ENCODE measurements around the gene LPP.

Gene LPP

DNA sequence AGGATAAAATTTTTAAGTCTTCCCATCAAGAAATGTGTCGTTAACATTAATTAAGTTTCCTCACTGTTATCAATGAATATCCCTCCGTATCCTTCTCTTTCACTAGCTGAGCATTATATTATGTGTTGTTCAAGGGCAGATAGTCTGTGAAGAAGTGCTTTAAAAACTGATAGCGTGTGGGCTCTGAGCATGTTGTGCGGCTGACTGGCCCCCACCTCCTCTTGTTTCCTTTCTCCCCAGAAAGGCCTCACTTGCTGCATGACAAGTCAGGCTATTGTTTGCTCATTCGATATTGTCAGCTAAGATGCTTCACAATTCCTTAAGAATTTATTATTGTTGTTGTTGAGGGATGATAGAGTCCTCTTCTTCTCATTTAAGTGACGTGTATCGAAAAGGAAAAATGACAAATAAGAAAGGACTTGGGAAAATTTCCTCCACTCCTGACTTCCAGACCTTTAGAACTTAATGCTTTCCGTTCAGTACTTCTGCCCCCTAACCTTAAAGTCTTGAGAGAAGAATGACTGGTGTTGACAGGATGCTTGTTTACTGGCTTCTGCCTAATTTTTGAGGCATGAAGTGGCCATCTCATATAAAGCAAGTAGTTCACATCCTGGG, 298.3 kb downstream of the LPP start:
- no peak for DNase-seq (ENCODE audit: extremely low spot score)
- CTCF ChIA-PET: no interaction called here
- TF ChIP-seq, protein P1, sequence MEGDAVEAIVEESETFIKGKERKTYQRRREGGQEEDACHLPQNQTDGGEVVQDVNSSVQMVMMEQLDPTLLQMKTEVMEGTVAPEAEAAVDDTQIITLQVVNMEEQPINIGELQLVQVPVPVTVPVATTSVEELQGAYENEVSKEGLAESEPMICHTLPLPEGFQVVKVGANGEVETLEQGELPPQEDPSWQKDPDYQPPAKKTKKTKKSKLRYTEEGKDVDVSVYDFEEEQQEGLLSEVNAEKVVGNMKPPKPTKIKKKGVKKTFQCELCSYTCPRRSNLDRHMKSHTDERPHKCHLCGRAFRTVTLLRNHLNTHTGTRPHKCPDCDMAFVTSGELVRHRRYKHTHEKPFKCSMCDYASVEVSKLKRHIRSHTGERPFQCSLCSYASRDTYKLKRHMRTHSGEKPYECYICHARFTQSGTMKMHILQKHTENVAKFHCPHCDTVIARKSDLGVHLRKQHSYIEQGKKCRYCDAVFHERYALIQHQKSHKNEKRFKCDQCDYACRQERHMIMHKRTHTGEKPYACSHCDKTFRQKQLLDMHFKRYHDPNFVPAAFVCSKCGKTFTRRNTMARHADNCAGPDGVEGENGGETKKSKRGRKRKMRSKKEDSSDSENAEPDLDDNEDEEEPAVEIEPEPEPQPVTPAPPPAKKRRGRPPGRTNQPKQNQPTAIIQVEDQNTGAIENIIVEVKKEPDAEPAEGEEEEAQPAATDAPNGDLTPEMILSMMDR (IDR thresholded peaks at IDR 0.05; ENCODE audit: control extremely low read depth, extremely low read depth, low read depth, missing control alignments): no peak
- POLR2A ChIA-PET: no interaction called here

DNA sequence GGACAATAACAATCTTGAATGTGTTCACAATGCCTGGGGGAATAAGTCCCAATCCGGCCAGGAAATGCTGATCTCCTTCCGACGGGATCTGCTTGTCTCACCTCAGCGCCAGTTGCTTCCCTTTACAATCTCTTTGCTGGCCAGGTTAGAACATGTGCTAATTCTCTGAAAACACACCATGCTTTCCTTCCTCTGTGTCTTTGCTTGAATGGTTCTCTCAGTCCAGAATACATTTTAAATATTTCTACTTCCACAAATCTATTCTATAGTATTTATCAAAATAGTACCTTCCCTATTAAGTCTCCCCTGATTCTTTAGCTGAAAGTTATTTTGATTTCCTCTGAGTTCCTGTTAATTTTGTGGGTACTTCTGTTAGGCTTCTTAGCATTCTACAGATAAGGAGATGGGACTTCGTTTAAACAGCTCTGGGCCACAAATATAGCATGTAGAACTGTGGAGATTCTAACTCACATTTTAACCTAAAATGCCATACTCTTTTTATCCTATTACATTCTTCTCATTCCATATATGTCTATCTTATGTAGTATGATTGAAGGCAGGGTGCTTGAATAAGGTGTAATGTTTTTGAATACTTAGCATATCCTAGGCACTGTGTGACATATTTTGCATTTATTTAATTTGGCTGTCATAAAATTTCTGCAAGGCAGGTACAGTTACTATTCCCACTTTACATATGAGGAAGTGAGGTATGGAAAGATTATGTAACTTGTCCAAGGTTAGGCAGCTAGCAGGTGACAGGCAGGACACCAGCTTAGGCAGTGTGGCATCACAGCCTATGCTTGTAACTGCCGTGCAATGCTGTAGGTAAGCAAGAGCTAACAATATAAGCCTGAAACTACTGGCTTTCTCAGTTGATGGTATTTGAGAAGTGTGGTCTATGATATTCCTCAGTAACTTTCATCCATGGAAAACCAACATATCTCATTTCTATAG, 299.8 kb downstream of the LPP start:
- ChIA-PET POLR2A (no interaction called here), CTCF (no interaction called here)
- TF ChIP-seq, protein P1 (IDR thresholded peaks at IDR 0.05; ENCODE audit: control extremely low read depth, extremely low read depth, low read depth, missing control alignments): no peak
- DNase-seq (ENCODE audit: extremely low spot score): no peak

DNA sequence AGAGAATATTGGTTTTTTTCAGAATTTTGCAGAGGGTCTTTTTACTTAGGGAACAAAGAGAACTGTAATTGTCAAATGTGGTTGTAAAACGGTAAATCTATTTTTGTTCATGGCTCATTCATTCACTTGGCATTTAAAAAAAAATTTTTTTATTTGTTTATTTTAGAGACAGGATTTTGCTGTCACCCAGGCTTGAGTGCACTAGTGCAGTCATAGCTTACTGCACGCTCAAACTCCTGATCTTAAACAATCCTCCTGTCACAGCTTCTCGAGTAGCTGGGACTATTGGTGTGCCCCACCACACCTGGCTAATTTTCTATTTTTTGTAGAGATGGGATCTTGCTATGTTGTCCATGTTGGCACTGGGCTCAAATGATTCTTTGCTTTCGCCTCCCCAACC, 301.8 kb downstream of the LPP start:
- POLR2A ChIA-PET: no interaction called here
- DNase-seq (ENCODE audit: extremely low spot score): no peak
- TF ChIP-seq, protein P1 (IDR thresholded peaks at IDR 0.05; ENCODE audit: control extremely low read depth, extremely low read depth, low read depth, missing control alignments): no peak
- CTCF ChIA-PET: interaction anchor here (1.2 kb wide), 1 partner anchor 10 kb away, joined by 3 read pairs; no protein-coding TSS in a partner anchor

DNA sequence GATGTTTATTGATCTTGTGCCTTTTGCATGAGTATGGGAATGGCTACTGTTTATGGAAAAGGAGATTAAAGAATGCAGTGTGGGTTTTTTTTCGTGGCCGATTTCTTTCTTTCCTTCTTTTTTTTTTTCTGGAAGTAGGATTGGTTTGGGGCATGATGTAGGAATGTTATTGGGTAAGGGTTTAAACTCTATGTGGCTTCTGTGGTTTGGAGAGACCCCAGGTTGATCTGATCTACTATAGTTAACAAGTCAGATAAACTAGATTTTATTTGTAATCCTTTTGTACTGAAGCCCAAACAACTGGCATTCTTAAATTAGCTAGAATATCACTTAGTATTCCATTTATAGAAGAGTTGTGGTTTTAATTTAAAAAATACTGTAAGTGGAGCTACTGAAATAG, 304.8 kb downstream of the LPP start:
- TF ChIP-seq, protein P1 (IDR thresholded peaks at IDR 0.05; ENCODE audit: control extremely low read depth, extremely low read depth, low read depth, missing control alignments): no peak
- ChIA-PET CTCF (no interaction called here), POLR2A (no interaction called here)
- DNase-seq (ENCODE audit: extremely low spot score): no peak

DNA sequence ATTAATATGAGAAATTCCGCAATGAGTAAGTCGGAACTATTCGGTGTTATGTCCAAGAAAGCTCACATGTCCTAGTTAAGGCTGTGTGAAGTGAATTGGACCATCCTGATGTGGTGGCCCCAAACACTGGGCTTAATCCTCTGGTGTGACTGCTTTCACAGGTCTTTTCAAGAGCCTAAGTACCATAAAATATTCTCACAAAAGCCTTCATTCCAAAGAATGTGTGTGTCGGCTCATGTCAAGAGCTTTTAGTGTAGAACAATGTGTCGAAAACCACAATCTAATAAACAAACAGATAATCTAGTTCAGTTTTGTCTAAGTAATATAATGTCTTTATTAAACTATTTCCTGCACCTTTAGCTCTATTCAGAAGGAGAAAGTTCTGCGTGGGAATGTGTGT, 311.4 kb downstream of the LPP start:
- POLR2A ChIA-PET: no interaction called here
- TF ChIP-seq, protein P1 (IDR thresholded peaks at IDR 0.05; ENCODE audit: control extremely low read depth, extremely low read depth, low read depth, missing control alignments): no peak
- CTCF ChIA-PET: interaction anchor here (1.2 to 1.4 kb wide), 2 partner anchors 12 to 725 kb away, joined by 3 to 4 read pairs; no protein-coding TSS in a partner anchor
- no peak for DNase-seq (ENCODE audit: extremely low spot score)

DNA sequence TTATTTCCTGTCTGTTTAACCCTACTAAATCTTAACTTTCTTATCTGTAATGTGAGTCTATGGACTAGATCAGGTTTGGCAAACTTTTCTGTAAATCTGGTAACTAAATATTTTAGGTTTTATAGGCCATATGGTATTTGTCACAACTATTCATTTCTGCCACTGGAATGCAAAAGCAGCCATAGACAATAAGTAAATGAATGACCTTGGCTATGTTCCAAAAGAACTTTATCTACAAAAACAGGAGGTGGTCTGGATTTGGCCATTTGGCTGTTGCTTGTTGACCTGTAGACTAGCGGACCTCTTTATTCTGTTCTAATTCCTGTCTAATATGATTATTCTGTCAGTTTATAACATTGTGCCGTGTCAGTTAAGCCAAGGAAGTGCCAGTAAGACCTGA, 314.2 kb downstream of the LPP start:
- ChIA-PET CTCF (no interaction called here), POLR2A (no interaction called here)
- DNase-seq (ENCODE audit: extremely low spot score): no peak
- TF ChIP-seq, protein P1 (IDR thresholded peaks at IDR 0.05; ENCODE audit: control extremely low read depth, extremely low read depth, low read depth, missing control alignments): no peak
